NOMO-1 (cell line): ENCODE results near the gene SLC15A5.

Experiments used
- DNase-seq, 2 experiments: peaks; one replicate each; lab custom pipeline; 2025; ENCODE audit not compliant: unreplicated experiment in 2 of 2; lab: John Stamatoyannopoulos, UW

Gene SLC15A5

GRCh38 chr12:16266085-16266484 is 11.4 kb downstream of the SLC15A5 start:
- no peak for DNase-seq

- no peak for DNase-seq
Measured at GRCh38 chr12:16261944-16262475, 15.5 kb downstream of the SLC15A5 start.

GRCh38 chr12:16260206-16260605 is 17.3 kb downstream of the SLC15A5 start:
- no peak for DNase-seq

DNA sequence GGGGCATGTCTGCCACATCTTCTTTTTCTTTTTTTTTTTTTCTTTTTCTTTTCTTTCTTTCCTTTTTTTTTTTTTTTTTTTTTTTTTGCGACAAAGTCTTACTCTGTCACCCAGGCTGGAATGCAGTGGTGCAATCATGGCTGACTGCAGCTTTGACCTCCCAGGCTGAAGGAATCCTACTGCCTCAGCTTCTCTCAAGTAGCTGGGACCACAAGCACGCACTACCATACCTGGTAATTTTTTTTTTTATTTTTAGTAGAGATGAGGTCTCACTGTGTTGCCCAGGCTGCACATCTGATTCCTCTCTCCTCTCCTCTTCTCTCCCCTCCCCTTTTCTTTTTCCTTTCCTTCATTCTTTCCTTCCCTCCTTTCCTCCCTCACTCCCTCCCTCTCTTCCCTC is 18.5 kb downstream of the SLC15A5 start:
- no peak for DNase-seq

- DNase-seq: no peak
Measured at GRCh38 chr12:16246264-16246663, 31.2 kb downstream of the SLC15A5 start.

DNA sequence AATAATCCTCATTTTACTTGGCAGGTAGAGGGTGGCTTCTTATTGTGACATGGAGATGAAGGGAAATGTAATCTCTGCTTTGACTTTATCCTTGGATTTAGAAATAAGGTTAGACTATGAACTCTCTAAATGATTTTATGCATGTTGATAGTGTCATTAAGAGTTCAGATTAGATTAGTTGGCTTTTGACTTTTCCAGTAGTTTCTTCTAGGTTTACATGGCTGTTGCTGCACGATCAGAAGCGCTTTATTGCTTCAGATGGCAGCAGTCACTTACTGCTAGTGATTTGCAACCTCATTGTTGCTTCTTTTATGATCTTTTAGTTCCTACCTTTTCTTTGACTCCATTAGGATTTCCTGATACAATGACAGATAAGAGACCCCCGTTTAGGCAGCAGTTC is 32.3 kb downstream of the SLC15A5 start:
- no peak for DNase-seq

DNA sequence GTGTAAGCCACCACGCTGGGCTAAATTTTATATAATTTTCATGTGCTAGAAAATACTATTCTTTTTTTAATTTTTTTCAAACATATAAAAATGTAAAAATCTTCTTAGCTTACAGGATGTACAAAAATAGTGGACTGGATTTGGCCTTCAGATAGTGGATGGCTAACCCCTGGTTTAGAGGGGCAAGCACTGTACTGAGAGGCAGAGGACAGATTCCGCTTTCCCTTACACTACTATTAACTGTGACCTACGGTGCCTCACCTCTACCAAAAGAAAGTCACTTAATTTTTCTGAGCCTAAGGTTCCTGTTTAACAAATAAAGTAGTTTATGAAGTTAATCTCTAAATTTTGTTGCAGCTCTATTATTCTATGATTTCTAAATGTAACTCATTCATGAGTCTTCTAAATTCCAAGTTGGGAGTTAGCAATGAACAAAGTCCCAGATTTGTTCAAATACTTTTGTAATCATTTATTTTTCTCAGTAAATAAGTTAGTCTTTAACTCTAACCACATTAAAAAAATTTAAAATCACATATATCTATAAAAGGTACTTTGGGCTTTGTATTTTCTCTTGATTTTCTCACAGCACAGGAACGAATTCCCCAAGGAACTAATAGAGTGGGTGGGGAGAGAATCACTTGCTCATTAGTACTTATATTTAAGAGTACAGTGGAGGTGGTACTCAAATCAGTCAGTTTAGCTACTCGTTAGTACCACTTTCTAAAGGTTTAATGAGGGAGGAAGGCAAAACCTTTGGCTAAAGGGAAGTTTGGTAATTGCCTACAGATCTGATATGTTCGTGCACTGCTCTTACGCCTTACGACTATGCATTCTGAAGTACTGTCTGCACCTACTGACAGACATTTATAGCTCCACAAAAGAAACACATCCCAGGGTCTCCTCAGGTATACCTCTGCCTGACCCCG is 33.7 kb downstream of the SLC15A5 start:
- no peak for DNase-seq

DNA sequence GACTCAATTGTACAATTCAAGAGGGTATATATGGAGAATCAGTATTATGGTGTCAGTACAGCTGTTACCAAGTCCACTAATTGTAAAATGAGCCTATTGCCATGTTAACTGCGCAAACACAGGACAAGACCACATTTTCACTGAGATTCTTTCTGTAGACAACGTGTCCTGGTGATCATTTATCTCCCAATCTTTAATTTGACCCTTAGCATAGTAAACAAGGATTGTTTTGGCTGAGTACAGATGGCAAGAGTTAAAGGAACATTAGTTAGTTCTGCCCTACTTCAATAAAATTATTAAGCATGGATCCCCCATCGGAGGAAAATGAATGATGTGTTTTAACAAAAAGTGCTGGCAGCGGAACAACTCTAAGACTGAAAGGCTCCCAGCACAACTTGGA is 36.1 kb downstream of the SLC15A5 start:
- no peak for DNase-seq

DNA sequence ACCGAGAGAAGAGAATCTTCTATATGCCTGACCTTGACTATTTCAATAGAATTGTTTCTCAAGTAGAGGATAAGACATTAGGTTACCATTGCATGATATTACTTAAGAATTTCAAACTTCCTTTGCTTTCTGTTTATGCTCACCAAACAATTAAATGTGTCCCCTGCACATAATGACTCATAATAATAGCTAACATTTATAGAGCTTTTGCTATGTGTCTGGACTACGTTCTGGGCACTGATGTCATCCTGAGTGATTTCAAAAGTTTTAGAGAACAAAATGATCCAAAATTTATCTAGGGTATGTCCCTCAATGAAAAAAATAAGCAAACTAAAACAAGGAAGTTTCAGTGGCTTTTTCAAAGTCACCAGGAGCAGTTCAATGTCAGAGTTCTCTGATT is 38.8 kb downstream of the SLC15A5 start:
- DNase-seq: no peak

- no peak for DNase-seq
Measured at GRCh38 chr12:16229676-16230075, 47.8 kb downstream of the SLC15A5 start.

- no peak for DNase-seq
Measured at GRCh38 chr12:16228067-16228466, 49.4 kb downstream of the SLC15A5 start.

DNA sequence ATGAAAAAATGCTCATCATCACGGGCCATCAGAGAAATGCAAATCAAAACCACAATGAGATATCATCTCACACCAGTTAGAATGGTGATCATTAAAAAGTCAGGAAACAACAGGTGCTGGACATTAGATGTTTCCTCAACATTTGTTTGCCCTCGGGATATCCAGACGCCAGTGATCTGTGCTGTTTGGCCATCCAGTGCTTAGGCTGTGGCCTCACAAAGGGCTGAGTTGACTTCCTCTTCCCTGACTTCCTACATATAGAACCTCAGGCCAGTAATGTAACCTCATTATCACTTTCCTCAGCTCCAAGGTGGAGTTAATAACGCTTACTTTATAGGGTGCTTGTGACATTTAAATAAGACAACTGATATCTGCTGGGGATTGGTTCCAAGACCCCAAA is 51.8 kb downstream of the SLC15A5 start:
- peak in 1 of 2 experiments; percentile 28 for DNase-seq

GRCh38 chr12:16224196-16224595 is 53.3 kb downstream of the SLC15A5 start:
- DNase-seq: no peak

GRCh38 chr12:16221776-16222175 is 55.7 kb downstream of the SLC15A5 start:
- no peak for DNase-seq

DNA sequence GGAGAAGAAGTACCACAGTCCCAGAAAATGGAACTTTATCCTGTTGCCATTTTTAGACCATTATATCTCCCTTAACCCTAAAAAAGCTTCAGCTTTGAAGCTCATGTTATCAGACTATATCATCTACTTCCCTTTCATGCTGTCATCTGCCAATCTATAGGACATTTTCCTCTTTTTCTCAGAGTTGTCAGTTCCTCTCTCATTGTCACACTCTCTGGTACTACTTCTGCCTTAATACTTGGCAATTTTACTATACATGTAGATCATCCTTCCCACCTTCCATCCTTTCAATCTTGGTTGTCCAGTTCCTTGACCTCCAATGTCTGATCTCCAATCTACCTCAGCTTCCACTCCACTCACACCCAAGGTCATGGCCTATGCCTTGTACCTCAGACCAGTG is 57.4 kb downstream of the SLC15A5 start:
- peak in 1 of 2 experiments; percentile 19 for DNase-seq

DNA sequence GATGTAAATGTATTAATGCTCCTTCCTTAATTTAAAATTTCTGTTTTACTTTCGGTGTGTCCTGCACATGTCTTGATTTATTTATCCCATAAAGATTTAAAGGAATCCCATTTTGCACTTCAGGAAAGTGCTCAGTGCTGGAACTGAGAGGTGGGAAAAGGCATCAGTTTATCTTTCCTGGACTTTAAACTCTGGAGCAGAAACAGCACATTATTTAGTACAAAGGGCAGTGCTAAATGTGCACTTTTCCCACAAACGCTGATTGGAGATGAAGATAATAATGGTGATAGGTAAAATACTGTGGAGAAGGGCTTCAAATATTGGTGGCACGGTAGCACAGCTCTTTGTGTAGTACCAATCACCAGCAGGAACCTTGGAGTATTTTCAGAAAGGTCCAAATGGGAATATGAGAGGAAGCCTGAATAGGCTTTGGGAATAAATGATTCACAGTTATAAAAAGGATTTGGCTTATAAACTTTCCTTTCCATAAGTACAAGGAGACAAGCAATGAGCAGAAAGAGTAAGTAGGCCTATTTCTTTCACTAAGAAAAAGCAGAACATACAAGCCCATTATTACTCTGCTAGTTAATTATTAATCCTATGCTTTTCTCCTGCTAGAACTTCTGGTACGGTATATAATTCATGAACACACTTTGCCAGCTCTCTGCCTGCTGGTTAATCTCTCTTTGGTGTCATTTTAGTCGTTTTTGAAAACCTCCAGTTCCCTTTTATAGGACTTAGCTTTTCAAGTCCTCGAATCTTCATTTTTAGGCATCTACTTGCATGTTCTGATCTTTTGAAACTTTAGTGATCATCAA is 58.3 kb downstream of the SLC15A5 start:
- DNase-seq: no peak

GRCh38 chr12:16218234-16218633 is 59.3 kb downstream of the SLC15A5 start:
- no peak for DNase-seq

- no peak for DNase-seq
Measured at GRCh38 chr12:16211731-16212130, 65.8 kb downstream of the SLC15A5 start.

DNA sequence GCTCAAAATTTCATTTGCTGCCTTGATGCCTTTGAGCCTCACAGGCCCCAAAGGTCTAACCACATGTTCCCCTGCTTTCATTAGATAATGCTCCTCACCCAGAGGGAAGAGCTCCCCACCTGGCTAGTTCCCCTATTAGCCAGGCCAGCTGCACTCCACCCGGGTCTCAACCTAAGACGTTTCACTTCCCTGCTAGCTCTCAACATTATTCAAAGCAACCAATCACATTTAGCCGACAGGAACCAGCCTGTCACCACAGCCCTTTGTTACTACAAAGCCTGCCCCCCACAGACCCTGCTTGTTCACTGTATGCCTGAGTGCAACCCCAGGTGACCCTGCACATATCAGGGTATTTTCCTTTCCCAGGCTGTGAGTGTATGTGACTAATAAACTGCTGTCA is 78.6 kb downstream of the SLC15A5 start:
- DNase-seq: peak; percentile 52 to 62

GRCh38 chr12:16197600-16197999 is 79.9 kb downstream of the SLC15A5 start:
- no peak for DNase-seq

DNA sequence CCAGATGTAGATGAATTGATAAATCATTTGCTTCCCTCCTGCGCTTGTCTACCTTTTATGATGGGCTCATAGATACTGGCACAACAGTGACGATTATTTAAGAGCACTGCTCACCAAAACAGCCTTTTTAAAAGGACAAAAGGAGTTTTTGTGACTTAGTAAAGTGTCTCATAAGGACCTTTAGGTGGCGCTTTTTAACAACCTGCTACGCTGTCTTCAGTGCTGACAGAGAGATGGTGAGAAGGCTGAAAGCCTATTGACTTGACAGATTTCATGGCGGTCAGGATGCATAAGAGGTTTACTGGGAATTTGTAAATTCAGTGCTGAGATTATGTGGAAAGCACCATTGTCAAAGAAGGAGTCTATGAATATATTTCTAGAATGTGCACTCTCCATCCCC is 87.6 kb downstream of the SLC15A5 start:
- peak; percentile 11 to 35 for DNase-seq
